HG02642 (cell line): ENCODE results near the gene SULT6B1.
"Not testable (repeated sequence)": the region's sequence is repeated elsewhere in the genome, so short reads cannot be mapped to it uniquely, and the experiment has no call there.

ENCODE experiments used
- ATAC-seq: cut with Tn5 transposase; IDR thresholded peaks from one replicate; pipeline ENCODE4 v1.9.1; 2021; ENCODE audit warnings: mild to moderate bottlenecking; ENCODE audit not compliant: unreplicated experiment, poor library complexity

The SULT6B1 gene

GRCh38 chr2:37196320-37197195 lies 8.1 kb upstream of the SULT6B1 start, which contains the start of gene CEBPZOS:
TSS of gene CEBPZOS (plus strand) at chr2:37196496. CDS start at chr2:37199705, 3,209 bp downstream.
- ATAC-seq = peak; percentile 82

- ATAC-seq = not testable (repeated sequence)
These were observed 7.4 kb upstream of the SULT6B1 start for GRCh38 chr2:37195862-37196319.

- no peak for ATAC-seq
These were observed 4.1 kb upstream of the SULT6B1 start for GRCh38 chr2:37192551-37192950.

DNA sequence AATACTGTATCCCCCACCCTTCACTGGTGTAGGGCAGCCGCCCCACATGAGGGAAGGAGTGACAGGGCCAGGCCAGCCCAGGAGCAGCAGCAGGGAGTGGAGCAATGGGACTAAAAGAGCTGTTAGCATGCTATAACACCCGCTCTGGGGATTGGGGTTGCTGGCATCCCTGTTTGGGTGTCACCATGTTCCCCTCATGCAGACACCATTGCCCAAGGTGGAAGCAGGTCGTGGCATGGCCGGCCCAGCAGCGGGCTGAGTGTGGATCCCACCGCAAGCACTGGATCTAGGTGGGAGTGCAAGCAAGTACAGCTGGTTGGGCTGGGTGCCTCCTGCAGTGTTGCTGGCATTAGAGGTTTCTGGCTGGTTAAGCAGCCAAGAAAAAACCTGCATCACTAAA lies 3.3 kb upstream of the SULT6B1 start:
- no peak for ATAC-seq

GRCh38 chr2:37191253-37191652 lies 2.8 kb upstream of the SULT6B1 start:
- ATAC-seq = no peak

GRCh38 chr2:37190290-37190689 lies 1.8 kb upstream of the SULT6B1 start:
- no peak for ATAC-seq

DNA sequence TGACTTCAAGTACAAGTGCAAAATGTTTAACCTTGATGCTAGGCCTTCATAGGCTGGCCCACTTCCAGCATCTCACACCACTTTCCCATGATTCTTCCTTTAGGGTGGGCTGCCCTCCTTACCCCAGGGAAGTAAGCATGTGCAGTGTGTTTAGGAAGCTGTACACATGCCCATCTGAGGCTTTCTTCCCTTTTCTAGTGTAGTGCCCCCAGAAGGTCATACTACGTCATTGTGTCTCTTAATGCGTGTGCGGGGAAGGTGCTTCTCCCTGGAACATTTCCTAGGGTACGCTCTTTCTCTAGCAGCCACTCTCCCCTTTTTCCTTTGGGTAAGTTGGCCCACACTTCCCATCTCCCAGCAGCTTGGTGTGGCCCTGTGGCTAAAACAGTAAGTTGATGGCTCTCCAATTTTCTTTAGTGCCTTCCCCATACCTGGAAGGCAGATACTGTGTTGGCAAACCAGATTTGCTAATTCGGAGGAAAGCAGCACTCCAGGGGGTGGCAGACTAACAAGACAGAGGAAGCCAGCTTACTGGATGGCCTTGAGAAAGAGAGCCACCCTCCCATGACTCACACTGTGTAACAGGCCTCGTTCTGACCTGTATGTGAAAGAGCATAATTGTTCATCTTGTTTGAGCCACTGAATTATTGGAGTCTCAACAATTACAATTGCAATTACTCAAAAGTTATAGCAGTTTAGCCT lies 1.1 kb upstream of the SULT6B1 start:
- no peak for ATAC-seq

DNA sequence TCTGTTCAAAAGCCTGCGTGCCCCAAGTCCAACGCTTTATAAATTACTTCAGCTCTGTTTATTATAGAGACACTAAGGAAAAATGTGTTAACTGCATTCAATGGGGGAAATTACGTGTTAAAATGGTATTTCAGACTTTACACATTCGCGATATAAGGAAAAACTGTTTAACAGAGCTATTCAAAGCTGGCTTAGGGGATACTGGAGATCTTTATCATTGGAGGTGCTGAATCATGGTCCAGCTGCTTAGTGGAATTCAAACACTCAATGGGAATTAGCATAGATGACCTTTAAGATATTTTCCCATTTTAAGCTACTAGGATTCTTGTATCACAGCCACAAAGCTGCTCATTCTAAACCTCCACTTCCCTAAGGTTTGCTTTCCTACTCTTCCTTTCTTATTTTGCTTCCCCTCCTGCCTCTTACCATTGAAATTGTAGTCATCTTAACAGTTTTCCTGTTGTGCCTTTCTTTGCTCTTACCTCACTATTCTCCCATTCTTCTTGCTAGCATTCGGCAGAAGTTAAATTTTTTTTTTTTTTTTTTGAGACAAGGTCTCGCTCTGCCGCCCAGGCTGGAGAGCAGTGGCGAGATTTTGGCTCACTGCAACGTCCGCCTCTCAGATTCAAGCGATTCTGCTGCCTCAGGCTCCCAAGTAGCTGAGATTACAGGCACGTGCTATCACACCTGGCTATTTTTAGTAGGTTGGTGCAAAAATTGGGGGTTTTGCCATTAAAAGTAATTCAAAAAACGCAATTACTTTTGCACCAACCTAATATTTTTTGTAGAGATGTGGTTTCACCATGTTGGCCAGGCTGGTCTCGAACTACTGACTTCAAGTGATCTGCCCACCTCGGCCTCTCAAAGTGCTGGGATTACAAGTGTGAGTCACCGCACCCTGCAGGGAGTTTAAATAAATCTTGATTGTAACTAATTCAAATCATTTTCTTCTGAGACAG lies 6.5 kb downstream of the SULT6B1 start:
- no peak for ATAC-seq

- no peak for ATAC-seq
These were observed 7.8 kb downstream of the SULT6B1 start for GRCh38 chr2:37180640-37181039.

DNA sequence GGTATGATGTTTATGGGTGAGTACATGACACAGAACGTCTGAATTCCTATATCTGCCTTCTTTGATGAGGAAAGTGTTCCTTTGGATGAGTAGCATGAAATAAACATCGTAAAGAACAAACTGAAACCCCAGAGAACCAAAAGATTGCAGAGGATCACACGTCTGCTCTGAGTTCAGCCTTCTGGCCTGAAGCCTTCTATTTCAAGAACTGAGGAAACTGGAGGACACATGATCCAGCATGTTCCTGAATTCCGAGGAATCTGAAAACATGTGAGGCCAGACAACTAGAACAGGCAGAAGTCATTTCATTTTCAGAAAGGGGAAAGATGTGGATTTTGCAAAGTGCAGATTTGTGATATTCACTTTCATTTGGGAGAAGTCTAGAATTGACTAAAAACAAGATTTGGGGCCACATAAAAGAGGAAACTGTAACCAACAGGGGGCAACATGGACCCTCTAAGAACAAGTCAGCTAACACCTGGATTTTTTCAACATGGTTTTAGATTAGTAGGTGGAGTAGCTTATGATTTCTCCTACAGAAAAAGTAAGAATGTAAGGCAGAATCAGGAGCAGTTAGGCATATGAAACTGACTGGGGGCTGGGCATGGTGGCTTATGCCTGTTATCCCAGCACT lies 8.3 kb downstream of the SULT6B1 start:
- ATAC-seq = no peak

GRCh38 chr2:37173741-37174140 lies 14.7 kb downstream of the SULT6B1 start:
- ATAC-seq = no peak

GRCh38 chr2:37171624-37171950 lies 16.9 kb downstream of the SULT6B1 start:
- ATAC-seq = no peak

DNA sequence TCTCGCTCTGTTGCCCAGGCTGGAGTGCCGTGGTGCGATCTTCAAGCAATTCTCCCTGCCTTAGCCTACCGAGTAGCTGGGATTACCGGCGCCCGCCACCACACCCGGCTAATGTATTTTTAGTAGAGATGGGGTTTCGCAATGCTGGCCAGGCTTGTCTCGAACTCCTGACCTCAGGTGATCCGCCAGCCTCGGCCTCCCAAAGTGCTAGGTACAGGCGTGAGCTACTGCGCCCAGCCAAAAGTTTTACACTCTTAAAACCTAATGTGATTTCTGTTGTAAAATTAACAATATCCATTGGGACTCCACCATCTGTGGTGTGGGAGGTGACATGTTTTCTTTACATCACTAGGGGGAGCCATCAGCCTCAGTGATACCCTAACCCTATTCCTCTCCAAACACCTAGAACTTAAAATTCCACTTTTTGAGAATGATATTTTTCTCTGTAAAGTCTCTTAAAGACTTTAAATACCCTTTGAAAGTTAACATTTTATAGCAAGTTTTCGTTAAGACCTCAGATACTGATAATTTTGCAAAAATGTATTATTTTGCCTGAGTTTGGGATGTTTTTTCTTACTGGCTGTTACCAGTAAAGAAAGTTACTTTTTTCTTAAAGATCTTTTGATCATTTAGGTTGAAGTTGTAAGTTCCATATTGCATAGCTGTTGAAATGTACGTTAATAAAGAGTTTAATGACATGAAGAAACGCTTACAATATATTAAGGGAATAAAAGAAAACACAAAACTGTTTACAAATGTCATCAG lies 20.1 kb downstream of the SULT6B1 start:
- ATAC-seq = no peak

DNA sequence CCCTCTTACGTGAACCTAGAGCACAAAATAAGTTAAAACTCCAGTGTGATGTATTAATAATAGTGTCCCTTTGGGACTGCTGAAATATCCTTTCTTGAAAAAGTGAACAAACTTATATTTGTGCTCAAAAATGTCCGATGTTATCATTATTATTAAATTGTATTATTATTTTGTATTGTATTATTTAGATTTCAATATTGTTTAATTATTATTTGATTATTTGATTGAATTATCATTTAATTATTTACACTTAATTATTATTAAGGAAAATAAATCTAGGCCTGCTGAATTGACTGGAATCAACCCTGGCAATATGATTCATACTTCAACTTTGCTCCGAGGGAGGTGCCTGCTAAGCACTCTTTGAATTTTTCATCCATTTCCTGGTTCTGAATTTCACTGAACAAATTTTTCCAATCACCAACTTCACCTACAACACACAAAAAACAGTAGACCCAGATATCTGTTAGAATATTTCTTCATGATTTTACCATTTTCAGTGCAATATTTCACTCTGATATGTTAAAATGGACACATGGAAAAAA lies 20.8 kb downstream of the SULT6B1 start:
- no peak for ATAC-seq

DNA sequence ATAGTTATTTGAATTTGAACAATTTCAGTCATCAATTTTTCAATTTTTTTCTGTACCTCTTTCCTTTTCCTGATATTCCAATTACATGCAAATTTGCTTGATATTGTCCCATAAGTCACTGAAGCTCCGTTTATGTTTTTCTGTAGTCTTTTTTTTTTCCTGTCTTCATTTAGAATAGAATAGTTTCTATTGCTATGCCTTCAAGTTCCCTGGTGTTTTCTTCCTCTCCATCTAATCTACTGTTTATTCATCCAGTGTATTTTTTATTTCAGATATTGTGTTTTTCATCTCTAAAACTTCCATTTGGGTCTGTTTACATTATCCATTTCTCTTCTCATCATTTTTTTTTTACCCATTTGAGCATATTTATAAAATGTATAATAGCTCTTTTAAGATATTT lies 23.7 kb downstream of the SULT6B1 start:
- no peak for ATAC-seq

DNA sequence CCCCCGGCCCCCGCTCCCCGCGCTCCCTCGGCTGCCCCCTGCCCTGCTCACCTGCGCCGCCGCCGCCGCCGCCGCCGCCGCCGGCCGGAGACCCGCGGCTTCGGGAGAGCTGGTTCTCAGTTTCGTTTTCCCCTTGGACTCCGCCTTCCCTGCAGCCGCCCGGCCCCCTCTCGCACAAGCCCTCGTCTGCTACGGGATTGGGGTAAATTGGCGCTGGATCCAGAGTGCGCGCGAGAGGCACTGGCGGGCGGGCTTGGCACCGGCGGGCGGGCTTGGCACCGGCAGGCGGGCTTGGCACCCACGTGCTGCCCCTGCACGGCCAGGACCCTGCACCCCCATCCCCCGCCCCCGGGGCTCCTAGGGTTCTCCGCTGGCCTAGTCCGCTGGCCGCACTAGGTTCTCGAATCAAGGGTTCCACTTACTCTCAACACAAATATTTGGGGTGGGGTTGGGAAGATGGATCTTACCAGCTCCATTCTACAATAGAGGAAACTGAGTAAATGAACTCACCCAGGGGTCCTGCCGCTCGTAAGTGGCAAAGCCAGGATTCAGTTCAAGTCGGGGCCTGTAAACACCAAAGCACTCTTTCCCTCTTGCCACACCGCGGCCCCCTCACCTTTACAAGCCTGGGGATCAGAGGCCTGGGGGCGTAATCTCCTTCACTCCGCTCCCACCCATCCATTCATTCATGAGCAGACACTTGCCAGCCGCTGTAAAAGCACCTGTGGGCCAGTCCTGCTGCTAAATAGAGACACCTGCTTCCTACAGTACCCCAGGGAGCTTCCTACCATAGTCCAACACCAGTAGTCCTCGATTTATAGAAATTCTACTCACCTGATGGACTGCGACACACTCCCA lies 31.4 kb downstream of the SULT6B1 start, which contains the start of gene EIF2AK2:
Gene EIF2AK2, minus strand, starts transcription at position 124 of the 858 bp plus-strand sequence. CDS start 9,174 bp downstream, outside the sequence.
- peak; percentile 85 for ATAC-seq

GRCh38 chr2:37156071-37156856 lies 32.2 kb downstream of the SULT6B1 start:
- peak; percentile 28 for ATAC-seq
